Activated T-helper 1 cell treated with anti-CD3 and anti-CD28 coated beads, Interleukin-12 subunit alpha, Interleukin-12 subunit beta, Interleukin-2, Interleukin-4 antibody, amounts not matched to agents 30 ng/mL and 10 ng/mL and 1 ng/mL, durations not matched to agents 14 hours and 24 hours and 36 hours (primary cell): ENCODE results near the gene EGFL8. TPM values are rescaled to one million over a fixed set of nuclear protein-coding genes. Genes with fewer than 3 reads are reported as not detected.

ENCODE experiments used
- DNase-seq: peaks from one replicate; pipeline ENCODE4 v3.0.0; 2021; ENCODE audit warnings: low spot score
- H3K27ac Mint-ChIP-seq: one replicate; pipeline ENCODE4 v1.8.0; 2021; ENCODE audit warnings: mild to moderate bottlenecking, mixed read lengths
- H3K27me3 Mint-ChIP-seq: one replicate; pipeline ENCODE4 v1.8.0; 2022; ENCODE audit warnings: mild to moderate bottlenecking, moderate library complexity, mixed read lengths; ENCODE audit not compliant: insufficient read depth
- H3K36me3 Mint-ChIP-seq: one replicate; pipeline ENCODE4 v1.8.0; 2021; ENCODE audit warnings: low read depth, mixed read lengths
- H3K4me1 Mint-ChIP-seq: one replicate; pipeline ENCODE4 v1.8.0; 2021; ENCODE audit warnings: low read depth, mixed read lengths
- H3K4me3 Mint-ChIP-seq: one replicate; pipeline ENCODE4 v1.8.0; 2021; ENCODE audit warnings: mild to moderate bottlenecking, moderate library complexity, mixed read lengths
- H3K9me3 Mint-ChIP-seq: one replicate; pipeline ENCODE4 v1.8.0; 2021; ENCODE audit warnings: mixed read lengths
- intact Hi-C: fragments of 100-400 bp; cut with micrococcal nuclease; formaldehyde crosslinking; loops from one replicate; pipeline ENCODE4 v1.15.1; 2024
- total RNA-seq: library from RNA; stranded (reverse); gene quantifications from 2 replicates; pipeline ENCODE4 v1.2.3, GENCODE V29; 2022

Gene EGFL8
- total RNA-seq = 8.3 and 9.1 TPM in 2 replicates

- Mint-ChIP-seq H3K4me3 (no peak within 1 kb of the TSS), H3K9me3 (no peaks in the 10 kb centered on the region), H3K4me1 (no peaks in the 10 kb centered on the region), H3K27ac (peak within 1 kb of the TSS; percentile 10), H3K36me3 (peaks cover 7% of the 10 kb centered on the region), H3K27me3 (no peaks in the 10 kb centered on the region)
- intact Hi-C loops = no loop called here
- DNase-seq = no peak
Measured at GRCh38 chr6:32164295-32164694, at the start of gene EGFL8. EGFL8 (plus strand) TSS chr6:32164595; CDS start chr6:32166166, 1,571 bp downstream.

- peaks cover 3% of the 10 kb centered on the region for H3K27me3 Mint-ChIP-seq
- no peak overlapping the region for H3K27ac Mint-ChIP-seq
- H3K4me3 Mint-ChIP-seq = no peak overlapping the region
- peaks cover 11% of the 10 kb centered on the region for H3K4me1 Mint-ChIP-seq
- intact Hi-C loops = no loop called here
- DNase-seq = no peak
- peaks cover 41% of the 10 kb centered on the region for H3K36me3 Mint-ChIP-seq
- H3K9me3 Mint-ChIP-seq = no peaks in the 10 kb centered on the region
Measured at GRCh38 chr6:32114796-32115195, 49.6 kb upstream of the EGFL8 start.

- Mint-ChIP-seq H3K9me3 (no peaks in the 10 kb centered on the region), H3K27ac (no peak overlapping the region), H3K36me3 (peaks cover 43% of the 10 kb centered on the region), H3K4me3 (no peak overlapping the region), H3K4me1 (peaks cover 11% of the 10 kb centered on the region), H3K27me3 (no peaks in the 10 kb centered on the region)
- DNase-seq = no peak
- intact Hi-C loops = loop anchor here (2.0 kb wide), 1 partner anchor 683 kb away; no protein-coding TSS in a partner anchor
Measured at GRCh38 chr6:32115623-32116022, 48.8 kb upstream of the EGFL8 start.

- H3K27me3 Mint-ChIP-seq = no peaks in the 10 kb centered on the region
- no peaks in the 10 kb centered on the region for H3K9me3 Mint-ChIP-seq
- no peak for DNase-seq
- no peak overlapping the region for H3K4me3 Mint-ChIP-seq
- peaks cover 46% of the 10 kb centered on the region for H3K36me3 Mint-ChIP-seq
- intact Hi-C loops = loop anchor here (2.0 kb wide), 1 partner anchor 682 kb away; no protein-coding TSS in a partner anchor
- H3K4me1 Mint-ChIP-seq = peaks cover 11% of the 10 kb centered on the region
- no peak overlapping the region for H3K27ac Mint-ChIP-seq
Measured at GRCh38 chr6:32116674-32117073, 47.7 kb upstream of the EGFL8 start.

- no peak overlapping the region for H3K27ac Mint-ChIP-seq
- intact Hi-C loops = loop anchor here (2.0 kb wide), 1 partner anchor 681 kb away; no protein-coding TSS in a partner anchor
- no peaks in the 10 kb centered on the region for H3K9me3 Mint-ChIP-seq
- no peak overlapping the region for H3K4me3 Mint-ChIP-seq
- no peak for DNase-seq
- H3K27me3 Mint-ChIP-seq = no peaks in the 10 kb centered on the region
- H3K36me3 Mint-ChIP-seq = peaks cover 46% of the 10 kb centered on the region
- H3K4me1 Mint-ChIP-seq = peaks cover 11% of the 10 kb centered on the region
Measured at GRCh38 chr6:32117461-32117860, 46.9 kb upstream of the EGFL8 start.

GRCh38 chr6:32118782-32119628 is 45.4 kb upstream of the EGFL8 start:
- H3K27ac Mint-ChIP-seq = no peak overlapping the region
- H3K36me3 Mint-ChIP-seq = peaks cover 44% of the 10 kb centered on the region
- no peak overlapping the region for H3K4me3 Mint-ChIP-seq
- intact Hi-C loops = loop anchor here (1.0 to 2.0 kb wide), 5 partner anchors 9 to 126 kb away; partner anchors contain the start of genes AGPAT1, ATF6B and PPT2
- no peaks in the 10 kb centered on the region for H3K9me3 Mint-ChIP-seq
- no peaks in the 10 kb centered on the region for H3K27me3 Mint-ChIP-seq
- peak; percentile 62 for DNase-seq
- H3K4me1 Mint-ChIP-seq = peaks cover 11% of the 10 kb centered on the region

- Mint-ChIP-seq H3K27me3 (no peaks in the 10 kb centered on the region), H3K4me3 (no peak overlapping the region), H3K36me3 (peaks cover 44% of the 10 kb centered on the region), H3K27ac (no peak overlapping the region), H3K9me3 (no peaks in the 10 kb centered on the region), H3K4me1 (peaks cover 11% of the 10 kb centered on the region)
- intact Hi-C loops = no loop called here
- no peak for DNase-seq
Measured at GRCh38 chr6:32120573-32121059, 43.8 kb upstream of the EGFL8 start.

GRCh38 chr6:32123681-32124080 is 40.7 kb upstream of the EGFL8 start:
- Mint-ChIP-seq H3K9me3 (no peaks in the 10 kb centered on the region), H3K27ac (no peak overlapping the region), H3K4me3 (no peak overlapping the region), H3K27me3 (no peaks in the 10 kb centered on the region), H3K36me3 (peaks cover 48% of the 10 kb centered on the region), H3K4me1 (peaks cover 37% of the 10 kb centered on the region)
- intact Hi-C loops = no loop called here
- no peak for DNase-seq

GRCh38 chr6:32126880-32127279 is 37.5 kb upstream of the EGFL8 start:
- Mint-ChIP-seq H3K27ac (peak overlapping the region; percentile 94), H3K27me3 (no peaks in the 10 kb centered on the region), H3K4me3 (peak overlapping the region; percentile 99), H3K9me3 (no peaks in the 10 kb centered on the region), H3K36me3 (peaks cover 32% of the 10 kb centered on the region), H3K4me1 (peaks cover 45% of the 10 kb centered on the region)
- intact Hi-C loops = no loop called here
- no peak for DNase-seq

- peaks cover 45% of the 10 kb centered on the region for H3K4me1 Mint-ChIP-seq
- DNase-seq = no peak
- intact Hi-C loops = no loop called here
- H3K9me3 Mint-ChIP-seq = no peaks in the 10 kb centered on the region
- peak overlapping the region; percentile 99 for H3K4me3 Mint-ChIP-seq
- H3K27ac Mint-ChIP-seq = peak overlapping the region; percentile 94
- H3K27me3 Mint-ChIP-seq = peaks cover 2% of the 10 kb centered on the region
- peaks cover 28% of the 10 kb centered on the region for H3K36me3 Mint-ChIP-seq
Measured at GRCh38 chr6:32127409-32127716, 37.0 kb upstream of the EGFL8 start.

GRCh38 chr6:32127717-32128592 is 36.4 kb upstream of the EGFL8 start, which contains the start of gene ATF6B:
ATF6B (minus strand) TSS chr6:32128246; CDS start chr6:32128207, 39 bp downstream.
- peaks cover 2% of the 10 kb centered on the region for H3K27me3 Mint-ChIP-seq
- H3K9me3 Mint-ChIP-seq = no peaks in the 10 kb centered on the region
- peaks cover 45% of the 10 kb centered on the region for H3K4me1 Mint-ChIP-seq
- DNase-seq = peak; percentile 95
- H3K27ac Mint-ChIP-seq = peak within 1 kb of the TSS; percentile 94
- H3K4me3 Mint-ChIP-seq = peak within 1 kb of the TSS; percentile 99
- intact Hi-C loops = loop anchor here (1.0 to 2.0 kb wide), 4 partner anchors 9 to 843 kb away; partner anchors contain the start of genes TAP1 and ZBTB12
- peaks cover 27% of the 10 kb centered on the region for H3K36me3 Mint-ChIP-seq

- DNase-seq = no peak
- H3K36me3 Mint-ChIP-seq = peaks cover 27% of the 10 kb centered on the region
- H3K4me3 Mint-ChIP-seq = peak overlapping the region; percentile 99
- peak overlapping the region; percentile 94 for H3K27ac Mint-ChIP-seq
- peaks cover 2% of the 10 kb centered on the region for H3K27me3 Mint-ChIP-seq
- intact Hi-C loops = loop anchor here (1.0 to 2.0 kb wide), 4 partner anchors 10 to 842 kb away; partner anchors contain the start of genes TAP1 and ZBTB12
- peaks cover 45% of the 10 kb centered on the region for H3K4me1 Mint-ChIP-seq
- H3K9me3 Mint-ChIP-seq = no peaks in the 10 kb centered on the region
Measured at GRCh38 chr6:32128751-32129296, 35.6 kb upstream of the EGFL8 start.
